K562 (cell line): ENCODE measurements around the gene GNAQ. TPM values are rescaled to one million over a fixed set of nuclear protein-coding genes. Genes with fewer than 3 reads are reported as not detected.

ENCODE experiments used
- ARID1B ChIP-seq: fragments of 450-650 bp; IDR thresholded peaks from 2 replicates; pipeline ENCODE4 v1.6.1; 2016; ENCODE audit warnings: antibody characterized with exemption, mild to moderate bottlenecking, inconsistent platforms
- CBX2 ChIP-seq: fragments of 200-600 bp; sonication (generic); IDR thresholded peaks from one replicate; pipeline ENCODE4 v1.6.1; 2012; ENCODE audit warnings: mild to moderate bottlenecking, low read length, inconsistent platforms; ENCODE audit not compliant: insufficient read depth, poor library complexity, severe bottlenecking
- EZH2 ChIP-seq: IDR thresholded peaks from 2 replicates; pipeline ENCODE4 v1.6.1; 2012; ENCODE audit warnings: low read depth, mild to moderate bottlenecking, inconsistent platforms, low read length, borderline replicate concordance
- FOXK2 ChIP-seq, 2 experiments: fragments of 450-650 bp; IDR thresholded peaks in 1 of 2; conservative IDR thresholded peaks in 1 of 2; 2 replicates each; pipeline ENCODE4 v1.6.1; 2016; ENCODE audit warnings: low read depth in 2 of 2, mild to moderate bottlenecking in 1 of 2
- JUND ChIP-seq, 2 experiments: IDR thresholded peaks; 2 replicates in 1 of 2; 3 replicates in 1 of 2; pipeline ENCODE4 v1.6.1; 2011; ENCODE audit warnings: borderline replicate concordance in 2 of 2, low read depth in 2 of 2, low read length in 2 of 2, improper control_type of control experiment in 1 of 2, missing biosample characterization in 1 of 2, missing genetic modification characterization in 1 of 2, missing genetic modification reagents in 1 of 2
- MAFF ChIP-seq: IDR thresholded peaks from 2 replicates; pipeline ENCODE4 v1.6.1; 2012; ENCODE audit warnings: low read length, improper control_type of control experiment
- MCM2 ChIP-seq: fragments of 450-650 bp; IDR thresholded peaks from 2 replicates; pipeline ENCODE4 v1.6.1; 2017; ENCODE audit warnings: low read depth, mild to moderate bottlenecking
- MCM7 ChIP-seq, 2 experiments: fragments of 450-650 bp; IDR thresholded peaks; 2 replicates each; pipeline ENCODE4 v1.6.1; 2016 to 2018
- MTA2 ChIP-seq: fragments of 450-650 bp; IDR thresholded peaks from 2 replicates; pipeline ENCODE4 v1.6.1; 2016; ENCODE audit warnings: low read depth
- MTA3 ChIP-seq: fragments of 450-650 bp; formaldehyde crosslinking; IDR thresholded peaks from 2 replicates; pipeline ENCODE4 v1.6.1; 2017; ENCODE audit warnings: mild to moderate bottlenecking, borderline replicate concordance
- NCOR1 ChIP-seq: fragments of 450-650 bp; IDR thresholded peaks from 2 replicates; pipeline ENCODE4 v1.6.1; 2016; ENCODE audit warnings: mild to moderate bottlenecking, moderate library complexity
- NEUROD1 ChIP-seq: fragments of 150-350 bp; IDR thresholded peaks from 2 replicates; pipeline ENCODE4 v1.6.1; 2014; ENCODE audit warnings: borderline replicate concordance, low read length, low read depth; ENCODE audit not compliant: partially characterized antibody
- OTX1 ChIP-seq: fragments of 450-650 bp; formaldehyde crosslinking; IDR thresholded peaks from 2 replicates; pipeline ENCODE4 v1.4.0; 2022; ENCODE audit warnings: mild to moderate bottlenecking
- RBM22 ChIP-seq: fragments of 200-400 bp; formaldehyde crosslinking; IDR thresholded peaks from 2 replicates; pipeline ENCODE4 v1.6.1; 2018; ENCODE audit warnings: low read length, low read depth; ENCODE audit not compliant: poor library complexity, severe bottlenecking
- SREBF2 ChIP-seq: sonication (generic); formaldehyde crosslinking; IDR thresholded peaks from 2 replicates; pipeline ENCODE4 v1.4.0; 2020; ENCODE audit warnings: mild to moderate bottlenecking, missing genetic modification reagents
- SRF ChIP-seq, 2 experiments: fragments of 250-450, 450-650 bp in 1 of 2; sonication (Bioruptor Pico) in 1 of 2; sonication (generic) in 1 of 2; formaldehyde crosslinking; IDR thresholded peaks; 2 replicates each; pipeline versions ENCODE4 v1.5.0 to v1.5.1; 2020 to 2022; ENCODE audit warnings: mild to moderate bottlenecking in 1 of 2, missing genetic modification reagents in 1 of 2
- TRIM28 ChIP-seq: fragments of 450-650 bp; IDR thresholded peaks from 2 replicates; pipeline ENCODE4 v1.6.1; 2017
- ZBTB8A ChIP-seq: fragments of 450-650 bp; IDR thresholded peaks from 2 replicates; pipeline ENCODE4 v1.6.1; 2018; ENCODE audit warnings: mild to moderate bottlenecking, moderate library complexity; ENCODE audit not compliant: partially characterized antibody
- ZFX ChIP-seq: sonication (generic); formaldehyde crosslinking; IDR thresholded peaks from 2 replicates; pipeline ENCODE4 v1.8.0; 2022; ENCODE audit warnings: mild to moderate bottlenecking, missing genetic modification reagents, moderate library complexity
- ZNF384 ChIP-seq: IDR thresholded peaks from 2 replicates; pipeline ENCODE4 v1.6.1; 2012; ENCODE audit warnings: low read depth, low read length, improper control_type of control experiment
- polyA plus RNA-seq, 8 experiments: library from polyadenylated mRNA; depleted of rRNA in 4 of 8; stranded (reverse) in 5 of 8; unstranded in 3 of 8; fragments of >200 nt; fragmentation: Nextera tagmentation in 2 of 8; fragmentation: Illumina TruSeq in 1 of 8; extraction: Ambion mirVana in 2 of 8; extraction: Trizol in 1 of 8; gene quantifications; 2 replicates each; pipeline versions ENCODE4 v1.2.1 to v1.2.3, GENCODE V29; 2011 to 2014; ENCODE audit warnings: inconsistent platforms in 1 of 8, missing spikeins in 1 of 8
- total RNA-seq, 7 experiments: library from RNA; depleted of rRNA in 6 of 7; stranded (reverse); fragments of >200 nt in 6 of 7; fragmentation: Illumina TruSeq in 2 of 7; extraction: Trizol in 2 of 7; gene quantifications; 2 replicates each; pipeline versions ENCODE4 v1.2.1 to v1.2.3, GENCODE V29; 2011 to 2021; ENCODE audit warnings: low replicate concordance in 1 of 7
- TF ChIP-seq, protein P1 (sequence below): fragments of 450-650 bp; IDR thresholded peaks from 2 replicates; pipeline ENCODE4 v1.6.1; 2016; ENCODE audit warnings: antibody characterized with exemption
- TF ChIP-seq, protein P2 (sequence below): sonication (generic); formaldehyde crosslinking; IDR thresholded peaks from 2 replicates; pipeline ENCODE4 v1.4.0; 2020; ENCODE audit warnings: mild to moderate bottlenecking, missing genetic modification reagents
- TF ChIP-seq, protein P3 (sequence below): sonication (generic); formaldehyde crosslinking; IDR thresholded peaks from 2 replicates; pipeline ENCODE4 v1.9.0; 2022; ENCODE audit warnings: mild to moderate bottlenecking, missing genetic modification reagents
- TF ChIP-seq, protein P4 (sequence below): sonication (generic); formaldehyde crosslinking; IDR thresholded peaks from 2 replicates; pipeline ENCODE4 v1.8.1; 2022; ENCODE audit warnings: missing genetic modification reagents

Gene GNAQ
- total and polyA plus RNA-seq, 9 of the 15 experiments (the other 6 are each of a cell fraction or from before 2014, with no cell fraction given), result 4.8 to 27.9 (median 17.5) TPM

DNA sequence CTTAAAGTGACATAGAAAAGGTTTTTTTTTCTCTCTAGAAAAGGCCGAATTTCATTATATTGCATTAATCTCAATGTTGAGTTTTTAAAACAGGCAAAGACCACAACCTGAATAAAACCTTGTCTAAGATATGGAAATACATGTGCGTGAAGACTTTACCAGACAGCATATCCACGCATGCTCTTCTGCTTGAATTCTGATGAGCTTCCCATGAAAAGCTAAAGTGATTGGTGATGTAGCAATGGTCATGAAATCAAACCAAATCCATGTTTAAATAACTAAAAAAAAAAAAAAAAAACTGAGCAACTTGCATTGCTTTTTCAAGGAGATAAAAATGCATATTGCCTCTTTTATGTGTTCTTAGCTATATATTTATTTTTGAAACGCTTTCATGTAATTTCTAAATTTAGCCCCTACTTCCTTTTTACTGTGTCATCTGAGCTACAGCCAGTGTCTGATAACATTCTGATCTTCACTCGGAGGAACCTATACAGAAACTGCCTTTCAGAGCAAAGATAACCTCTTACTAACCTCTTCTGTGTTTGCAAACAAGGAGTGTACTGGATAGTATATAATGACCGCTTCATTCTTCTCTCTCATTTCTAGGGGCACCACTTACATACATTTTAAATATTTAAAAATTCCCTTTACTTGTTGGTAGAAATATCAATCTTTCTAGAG, 204.4 kb downstream of the GNAQ start (continued):
- TF ChIP-seq NEUROD1 (no peak), MCM7 (IDR thresholded peaks at IDR 0.05) (no peak), ZFX (CRISPR knock-in tag) (no peak), OTX1 (CRISPR knock-in tag) (no peak), ZNF384 (peak; percentile 39; the same call in 1 of the 2 replicates), MAFF (peak; percentile 63; the same call in 1 of the 2 replicates), ARID1B (peak; percentile 92), ZBTB8A (no peak), NCOR1 (peak; percentile 93), JUND (IDR thresholded peaks at IDR 0.05; ENCODE audit: borderline replicate concordance, low read depth, low read length) (peak; percentile 58; the same call in 1 of the 2 replicates), JUND (tag; IDR thresholded peaks at IDR 0.05; ENCODE audit: borderline replicate concordance, low read depth, low read length) (peak; percentile 39; the same call in 1 of the 3 replicates), RBM22 (no peak), TRIM28 (no peak), FOXK2 (conservative IDR thresholded peaks at IDR 0.05 in 1 of 2, IDR thresholded peaks at IDR 0.05 in 1 of 2; ENCODE audit: low read depth in 2 of 2) (0 out of 4 replicates have a peak, but pooled peaks of 1 of the 2 experiments have one; percentile 41), MTA3 (no peak), SRF (CRISPR knock-in tag; IDR thresholded peaks at IDR 0.05) (peak in 1 of 2 experiments; percentile 39; a peak in 1 of 4 replicates), MCM2 (no peak), MTA2 (peak; percentile 39; the same call in 1 of the 2 replicates), SREBF2 (no peak), CBX2 (no peak), EZH2 (no peak)
- TF ChIP-seq, protein P1, sequence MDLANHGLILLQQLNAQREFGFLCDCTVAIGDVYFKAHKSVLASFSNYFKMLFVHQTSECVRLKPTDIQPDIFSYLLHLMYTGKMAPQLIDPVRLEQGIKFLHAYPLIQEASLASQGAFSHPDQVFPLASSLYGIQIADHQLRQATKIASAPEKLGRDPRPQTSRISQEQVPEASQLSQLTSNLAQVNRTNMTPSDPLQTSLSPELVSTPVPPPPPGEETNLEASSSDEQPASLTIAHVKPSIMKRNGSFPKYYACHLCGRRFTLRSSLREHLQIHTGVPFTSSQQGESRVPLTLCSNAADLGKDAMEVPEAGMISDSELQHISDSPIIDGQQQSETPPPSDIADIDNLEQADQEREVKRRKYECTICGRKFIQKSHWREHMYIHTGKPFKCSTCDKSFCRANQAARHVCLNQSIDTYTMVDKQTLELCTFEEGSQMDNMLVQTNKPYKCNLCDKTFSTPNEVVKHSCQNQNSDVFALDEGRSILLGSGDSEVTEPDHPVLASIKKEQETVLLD, result 0 out of 2 replicates have a peak, but pooled peaks have one; percentile 25
- TF ChIP-seq, protein P2, sequence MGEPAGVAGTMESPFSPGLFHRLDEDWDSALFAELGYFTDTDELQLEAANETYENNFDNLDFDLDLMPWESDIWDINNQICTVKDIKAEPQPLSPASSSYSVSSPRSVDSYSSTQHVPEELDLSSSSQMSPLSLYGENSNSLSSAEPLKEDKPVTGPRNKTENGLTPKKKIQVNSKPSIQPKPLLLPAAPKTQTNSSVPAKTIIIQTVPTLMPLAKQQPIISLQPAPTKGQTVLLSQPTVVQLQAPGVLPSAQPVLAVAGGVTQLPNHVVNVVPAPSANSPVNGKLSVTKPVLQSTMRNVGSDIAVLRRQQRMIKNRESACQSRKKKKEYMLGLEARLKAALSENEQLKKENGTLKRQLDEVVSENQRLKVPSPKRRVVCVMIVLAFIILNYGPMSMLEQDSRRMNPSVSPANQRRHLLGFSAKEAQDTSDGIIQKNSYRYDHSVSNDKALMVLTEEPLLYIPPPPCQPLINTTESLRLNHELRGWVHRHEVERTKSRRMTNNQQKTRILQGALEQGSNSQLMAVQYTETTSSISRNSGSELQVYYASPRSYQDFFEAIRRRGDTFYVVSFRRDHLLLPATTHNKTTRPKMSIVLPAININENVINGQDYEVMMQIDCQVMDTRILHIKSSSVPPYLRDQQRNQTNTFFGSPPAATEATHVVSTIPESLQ (CRISPR knock-in tag), result no peak
- TF ChIP-seq, protein P3, sequence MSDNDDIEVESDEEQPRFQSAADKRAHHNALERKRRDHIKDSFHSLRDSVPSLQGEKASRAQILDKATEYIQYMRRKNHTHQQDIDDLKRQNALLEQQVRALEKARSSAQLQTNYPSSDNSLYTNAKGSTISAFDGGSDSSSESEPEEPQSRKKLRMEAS, result no peak
- TF ChIP-seq, protein P4, sequence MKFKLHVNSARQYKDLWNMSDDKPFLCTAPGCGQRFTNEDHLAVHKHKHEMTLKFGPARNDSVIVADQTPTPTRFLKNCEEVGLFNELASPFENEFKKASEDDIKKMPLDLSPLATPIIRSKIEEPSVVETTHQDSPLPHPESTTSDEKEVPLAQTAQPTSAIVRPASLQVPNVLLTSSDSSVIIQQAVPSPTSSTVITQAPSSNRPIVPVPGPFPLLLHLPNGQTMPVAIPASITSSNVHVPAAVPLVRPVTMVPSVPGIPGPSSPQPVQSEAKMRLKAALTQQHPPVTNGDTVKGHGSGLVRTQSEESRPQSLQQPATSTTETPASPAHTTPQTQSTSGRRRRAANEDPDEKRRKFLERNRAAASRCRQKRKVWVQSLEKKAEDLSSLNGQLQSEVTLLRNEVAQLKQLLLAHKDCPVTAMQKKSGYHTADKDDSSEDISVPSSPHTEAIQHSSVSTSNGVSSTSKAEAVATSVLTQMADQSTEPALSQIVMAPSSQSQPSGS, result no peak
